GM12892 (cell line): ENCODE data around the gene ANXA8L1.
"Not testable (repeated sequence)": the region's sequence is repeated elsewhere in the genome, so short reads cannot be mapped to it uniquely, and the experiment has no call there.

Source experiments
- POLR2A ChIP-seq: IDR thresholded peaks from 2 replicates; pipeline ENCODE4 v1.6.1; 2011; ENCODE audit warnings: low read depth, low read length, control low read depth
- POLR2AphosphoS5 ChIP-seq: IDR thresholded peaks from 2 replicates; pipeline ENCODE4 v1.6.1; 2011; ENCODE audit warnings: low read depth, low read length, control low read depth
- TAF1 ChIP-seq: IDR thresholded peaks from 2 replicates; pipeline ENCODE4 v1.6.1; 2011; ENCODE audit warnings: low read depth, mild to moderate bottlenecking, control low read depth, low read length, borderline replicate concordance

GRCh38 chr10:46377022-46377421 lies 1.4 kb downstream of the ANXA8L1 start:
- not testable (repeated sequence) for TF ChIP-seq POLR2AphosphoS5, TAF1, POLR2A
